ENCODE results near the gene GDI1. TPM values are rescaled to one million over a fixed set of nuclear protein-coding genes. Genes with fewer than 3 reads are reported as not detected.

GDI1 gene
- total and polyA plus RNA-seq, 2 experiments from 2014 or later: 48.5 to 95.9 TPM

DNA sequence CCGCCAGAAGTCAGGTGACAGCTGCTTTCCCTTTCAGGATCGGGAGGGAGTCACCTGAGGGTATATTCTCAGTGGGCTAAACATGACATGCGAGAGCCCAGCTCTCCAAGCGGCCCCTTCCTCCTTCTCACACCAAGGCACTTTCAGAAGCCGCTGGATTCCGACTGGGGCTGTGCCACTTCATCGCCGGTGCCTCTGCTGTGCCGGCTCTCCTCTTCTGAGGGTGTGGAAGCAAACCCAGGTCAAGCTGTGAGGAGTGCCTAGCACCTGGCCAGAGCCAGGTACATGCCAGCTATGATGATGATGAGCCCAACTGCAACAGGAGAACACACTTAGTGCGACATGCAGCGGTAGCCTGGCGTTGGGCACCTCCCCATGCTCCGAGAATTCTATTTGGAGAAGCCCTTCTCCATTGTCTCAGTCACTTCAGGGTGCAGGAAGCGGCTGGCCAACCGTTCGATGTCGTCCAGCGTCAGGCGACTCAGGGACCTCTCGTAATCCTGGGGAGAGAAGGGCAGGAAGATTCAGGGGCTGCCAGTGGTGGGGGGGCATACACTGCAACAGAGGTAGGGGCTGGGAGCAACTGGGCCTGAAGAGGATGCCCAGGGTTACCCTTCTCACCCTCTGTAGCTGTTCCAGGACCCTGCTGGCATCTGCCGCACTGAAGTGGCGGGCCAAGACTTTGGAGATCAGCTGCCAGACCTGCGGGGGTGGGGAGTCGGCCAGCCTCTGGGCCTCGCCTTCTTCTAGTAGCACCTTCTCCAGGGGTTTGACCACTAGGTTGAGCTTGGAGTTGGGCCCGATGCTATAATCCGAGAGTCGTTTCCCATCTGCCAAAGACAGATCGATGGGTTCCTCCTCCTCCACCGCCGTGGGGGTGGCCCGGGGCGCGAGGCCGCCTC, 48.4 kb downstream of the GDI1 start:
- H3K4me3 ChIP-seq: peak overlapping the region; percentile 56
- no peaks in the 10 kb centered on the region; the same call in 1 of the 2 replicates for H4K20me1 ChIP-seq (replicated peaks; ENCODE audit: insufficient read depth)
- H3K9me2 ChIP-seq (ENCODE audit: insufficient read depth): no peaks in the 10 kb centered on the region
- peaks cover 5% of the 10 kb centered on the region; the same call in 2 of the 3 replicates for H3K36me3 Mint-ChIP-seq (ENCODE audit: low read depth)
- H3F3A ChIP-seq (replicated peaks; ENCODE audit: low read depth): no peaks in the 10 kb centered on the region
- no peaks in the 10 kb centered on the region for H3K4me1 ChIP-seq (ENCODE audit: insufficient read depth)
- peak; percentile 17 for DNase-seq (ENCODE audit: low spot score)
- H3K27ac ChIP-seq (ENCODE audit: low read depth): no peak overlapping the region
- no peaks in the 10 kb centered on the region for H3K9me3 Mint-ChIP-seq
- H3K4me1 Mint-ChIP-seq: peaks cover 10% of the 10 kb centered on the region; the same call in 2 of the 3 replicates
- no peak; the same call in 2 of the 3 replicates for ATAC-seq
- H3K79me2 ChIP-seq (replicated peaks; ENCODE audit: insufficient read depth): no peaks in the 10 kb centered on the region
- H3K36me3 ChIP-seq (ENCODE audit: insufficient read depth): no peaks in the 10 kb centered on the region
- no peak overlapping the region for H2AFZ ChIP-seq
- H3K27me3 ChIP-seq (ENCODE audit: insufficient read depth): no peaks in the 10 kb centered on the region
- peak overlapping the region; percentile 65 for H3K4me3 Mint-ChIP-seq
- peak overlapping the region; percentile 80 for H3K4me2 ChIP-seq
- no peak for TF ChIP-seq REST (IDR thresholded peaks at IDR 0.05; ENCODE audit: unreplicated experiment)
- TF ChIP-seq, protein P1, sequence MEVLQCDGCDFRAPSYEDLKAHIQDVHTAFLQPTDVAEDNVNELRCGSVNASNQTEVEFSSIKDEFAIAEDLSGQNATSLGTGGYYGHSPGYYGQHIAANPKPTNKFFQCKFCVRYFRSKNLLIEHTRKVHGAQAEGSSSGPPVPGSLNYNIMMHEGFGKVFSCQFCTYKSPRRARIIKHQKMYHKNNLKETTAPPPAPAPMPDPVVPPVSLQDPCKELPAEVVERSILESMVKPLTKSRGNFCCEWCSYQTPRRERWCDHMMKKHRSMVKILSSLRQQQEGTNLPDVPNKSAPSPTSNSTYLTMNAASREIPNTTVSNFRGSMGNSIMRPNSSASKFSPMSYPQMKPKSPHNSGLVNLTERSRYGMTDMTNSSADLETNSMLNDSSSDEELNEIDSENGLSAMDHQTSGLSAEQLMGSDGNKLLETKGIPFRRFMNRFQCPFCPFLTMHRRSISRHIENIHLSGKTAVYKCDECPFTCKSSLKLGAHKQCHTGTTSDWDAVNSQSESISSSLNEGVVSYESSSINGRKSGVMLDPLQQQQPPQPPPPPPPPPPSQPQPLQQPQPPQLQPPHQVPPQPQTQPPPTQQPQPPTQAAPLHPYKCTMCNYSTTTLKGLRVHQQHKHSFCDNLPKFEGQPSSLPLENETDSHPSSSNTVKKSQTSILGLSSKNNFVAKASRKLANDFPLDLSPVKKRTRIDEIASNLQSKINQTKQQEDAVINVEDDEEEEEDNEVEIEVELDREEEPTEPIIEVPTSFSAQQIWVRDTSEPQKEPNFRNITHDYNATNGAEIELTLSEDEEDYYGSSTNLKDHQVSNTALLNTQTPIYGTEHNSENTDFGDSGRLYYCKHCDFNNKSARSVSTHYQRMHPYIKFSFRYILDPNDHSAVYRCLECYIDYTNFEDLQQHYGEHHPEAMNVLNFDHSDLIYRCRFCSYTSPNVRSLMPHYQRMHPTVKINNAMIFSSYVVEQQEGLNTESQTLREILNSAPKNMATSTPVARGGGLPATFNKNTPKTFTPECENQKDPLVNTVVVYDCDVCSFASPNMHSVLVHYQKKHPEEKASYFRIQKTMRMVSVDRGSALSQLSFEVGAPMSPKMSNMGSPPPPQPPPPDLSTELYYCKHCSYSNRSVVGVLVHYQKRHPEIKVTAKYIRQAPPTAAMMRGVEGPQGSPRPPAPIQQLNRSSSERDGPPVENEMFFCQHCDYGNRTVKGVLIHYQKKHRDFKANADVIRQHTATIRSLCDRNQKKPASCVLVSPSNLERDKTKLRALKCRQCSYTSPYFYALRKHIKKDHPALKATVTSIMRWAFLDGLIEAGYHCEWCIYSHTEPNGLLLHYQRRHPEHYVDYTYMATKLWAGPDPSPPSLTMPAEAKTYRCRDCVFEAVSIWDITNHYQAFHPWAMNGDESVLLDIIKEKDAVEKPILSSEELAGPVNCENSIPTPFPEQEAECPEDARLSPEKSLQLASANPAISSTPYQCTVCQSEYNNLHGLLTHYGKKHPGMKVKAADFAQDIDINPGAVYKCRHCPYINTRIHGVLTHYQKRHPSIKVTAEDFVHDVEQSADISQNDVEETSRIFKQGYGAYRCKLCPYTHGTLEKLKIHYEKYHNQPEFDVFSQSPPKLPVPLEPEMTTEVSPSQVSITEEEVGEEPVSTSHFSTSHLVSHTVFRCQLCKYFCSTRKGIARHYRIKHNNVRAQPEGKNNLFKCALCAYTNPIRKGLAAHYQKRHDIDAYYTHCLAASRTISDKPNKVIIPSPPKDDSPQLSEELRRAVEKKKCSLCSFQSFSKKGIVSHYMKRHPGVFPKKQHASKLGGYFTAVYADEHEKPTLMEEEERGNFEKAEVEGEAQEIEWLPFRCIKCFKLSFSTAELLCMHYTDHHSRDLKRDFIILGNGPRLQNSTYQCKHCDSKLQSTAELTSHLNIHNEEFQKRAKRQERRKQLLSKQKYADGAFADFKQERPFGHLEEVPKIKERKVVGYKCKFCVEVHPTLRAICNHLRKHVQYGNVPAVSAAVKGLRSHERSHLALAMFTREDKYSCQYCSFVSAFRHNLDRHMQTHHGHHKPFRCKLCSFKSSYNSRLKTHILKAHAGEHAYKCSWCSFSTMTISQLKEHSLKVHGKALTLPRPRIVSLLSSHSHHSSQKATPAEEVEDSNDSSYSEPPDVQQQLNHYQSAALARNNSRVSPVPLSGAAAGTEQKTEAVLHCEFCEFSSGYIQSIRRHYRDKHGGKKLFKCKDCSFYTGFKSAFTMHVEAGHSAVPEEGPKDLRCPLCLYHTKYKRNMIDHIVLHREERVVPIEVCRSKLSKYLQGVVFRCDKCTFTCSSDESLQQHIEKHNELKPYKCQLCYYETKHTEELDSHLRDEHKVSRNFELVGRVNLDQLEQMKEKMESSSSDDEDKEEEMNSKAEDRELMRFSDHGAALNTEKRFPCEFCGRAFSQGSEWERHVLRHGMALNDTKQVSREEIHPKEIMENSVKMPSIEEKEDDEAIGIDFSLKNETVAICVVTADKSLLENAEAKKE (CRISPR knock-in tag; IDR thresholded peaks at IDR 0.05): no peak
- TF ChIP-seq ZNF331 (CRISPR knock-in tag; IDR thresholded peaks at IDR 0.05; ENCODE audit: low read depth): no peak
- TF ChIP-seq NANOG (IDR thresholded peaks at IDR 0.05; ENCODE audit: borderline replicate concordance): no peak
- TF ChIP-seq POLR2AphosphoS5 (IDR thresholded peaks at IDR 0.05; ENCODE audit: low read depth): no peak
- TF ChIP-seq EZH2 (IDR thresholded peaks at IDR 0.05; ENCODE audit: low read depth, unreplicated experiment): no peak
- H3K27ac Mint-ChIP-seq: no peak overlapping the region
- peaks cover 14% of the 10 kb centered on the region for H3K27me3 Mint-ChIP-seq (ENCODE audit: insufficient read depth, low read depth, poor library complexity)
